Activated CD8-positive, alpha-beta memory T cell treated with anti-CD3 and anti-CD28 coated beads for 4 hours (primary cell): ENCODE data around the gene CHAF1A.
A peak's percentile ranks its signal among the peaks of the same experiment; 100 is the strongest.

Experiments
- DNase-seq, 2 donors: peaks; one replicate each; pipeline ENCODE4 v3.0.0-alpha.2; 2020; ENCODE audit warnings: low read depth in 2 of 2

Gene CHAF1A

DNA sequence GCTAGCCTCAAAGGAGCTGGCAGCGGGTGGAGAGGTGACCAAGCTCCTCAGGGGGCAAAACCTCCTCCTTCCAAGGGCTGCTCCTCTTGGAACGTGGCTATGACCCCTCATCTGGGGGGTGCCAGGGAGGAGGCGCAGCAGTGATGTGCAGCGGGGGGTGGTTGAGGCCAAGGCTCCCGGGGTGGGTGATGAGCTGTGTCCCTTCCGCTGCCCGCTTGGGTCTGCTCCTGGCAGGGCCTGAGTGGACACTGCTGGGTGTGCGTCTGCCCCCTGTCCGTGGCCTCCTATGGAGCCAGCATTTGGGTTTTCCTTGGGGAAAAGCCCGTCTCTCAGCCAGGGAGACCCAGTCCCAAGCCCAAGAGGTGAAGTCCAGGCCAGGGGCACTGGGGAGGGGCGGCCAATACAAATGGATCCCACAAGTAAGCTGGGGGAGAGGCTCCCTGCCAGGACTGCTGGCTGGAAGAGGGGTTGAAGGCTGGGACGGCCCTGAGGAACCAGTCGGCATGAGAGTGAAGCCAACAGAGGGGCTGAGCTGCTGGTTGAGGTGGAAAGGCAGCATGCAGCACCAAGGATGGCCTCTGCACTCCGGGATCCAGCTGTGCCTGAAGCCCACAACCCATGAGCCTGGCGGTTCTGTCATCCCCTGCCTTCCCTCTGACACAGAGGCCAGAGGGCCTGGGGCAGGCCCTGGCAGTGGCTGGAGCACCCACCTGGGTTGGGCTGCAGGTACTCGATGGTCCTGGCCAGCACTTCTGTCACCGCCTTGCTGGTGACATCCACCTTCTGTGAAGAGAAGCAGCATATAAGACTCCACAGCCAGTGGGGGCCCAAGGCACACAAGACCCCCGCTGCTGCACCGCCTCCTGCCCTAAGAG lies 36.4 kb upstream of the CHAF1A start:
- DNase-seq, result no peak

DNA sequence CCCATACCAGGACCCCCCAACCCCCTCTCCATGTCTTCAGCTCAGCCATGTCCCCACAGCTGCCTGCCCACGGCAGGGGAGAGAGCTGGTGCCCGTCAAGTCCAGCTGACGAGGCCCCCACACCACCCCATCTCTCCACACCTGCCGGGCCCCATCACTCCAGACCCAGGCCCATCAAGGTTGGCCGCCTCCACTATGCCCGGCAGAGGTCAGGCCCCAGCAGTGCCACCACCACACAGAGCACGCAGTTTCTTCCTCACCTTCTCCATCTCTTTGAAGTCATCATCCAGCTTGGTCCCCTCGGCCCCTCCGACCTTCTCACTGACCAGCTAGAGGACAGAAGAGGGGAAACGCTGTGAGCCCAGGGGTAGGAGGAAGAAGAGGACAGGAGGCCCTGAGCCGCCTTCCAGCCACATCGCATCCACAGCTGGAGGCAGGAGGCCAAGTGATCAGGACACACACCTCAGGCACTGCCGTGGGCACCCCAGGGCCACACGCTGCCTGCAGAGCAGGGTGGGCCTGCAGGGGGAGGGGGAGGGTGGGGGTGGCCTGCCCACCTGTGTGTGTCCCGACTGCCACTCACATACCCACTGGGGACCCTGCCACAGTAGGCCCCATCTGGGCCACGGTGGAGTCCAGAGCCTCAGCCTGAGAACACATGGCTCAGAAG lies 35.6 kb upstream of the CHAF1A start:
- DNase-seq, result no peak

DNA sequence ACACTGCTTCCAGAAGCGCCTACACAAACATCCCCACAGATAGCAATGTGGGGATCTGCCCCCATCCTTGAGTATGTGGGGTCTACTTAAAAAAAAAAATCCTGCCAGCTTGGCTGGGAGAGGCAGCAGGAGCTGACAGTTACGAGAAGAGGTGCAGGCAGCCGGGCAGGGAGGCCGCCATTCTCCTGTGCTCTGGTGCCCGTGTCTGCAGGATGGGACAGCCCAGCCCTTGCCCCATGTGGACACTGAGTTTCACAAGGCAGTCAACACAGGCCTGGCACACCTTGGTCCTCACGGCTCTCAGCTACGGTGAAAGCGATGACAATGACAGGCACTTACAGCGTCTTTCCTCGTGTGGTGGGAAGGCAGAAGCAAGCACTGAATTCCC lies 35.1 kb upstream of the CHAF1A start:
- no peak for DNase-seq

DNA sequence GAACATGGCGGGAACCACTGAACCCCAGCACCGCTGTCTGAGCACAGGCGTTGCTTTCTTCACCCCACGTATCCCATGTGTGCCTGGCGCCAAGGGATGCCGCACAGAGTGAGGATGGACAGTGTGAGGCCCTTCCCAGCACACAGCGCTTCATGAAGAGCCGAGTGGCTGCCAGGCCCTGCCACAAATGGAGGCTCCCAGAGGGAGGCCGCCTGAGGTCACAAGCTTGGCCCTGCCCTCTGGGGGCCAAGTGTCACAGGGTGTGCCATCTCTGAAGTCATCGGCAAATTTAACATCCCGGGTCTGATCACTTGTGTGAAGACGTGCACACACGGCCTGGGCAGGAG lies 34.7 kb upstream of the CHAF1A start:
- DNase-seq, result no peak

DNA sequence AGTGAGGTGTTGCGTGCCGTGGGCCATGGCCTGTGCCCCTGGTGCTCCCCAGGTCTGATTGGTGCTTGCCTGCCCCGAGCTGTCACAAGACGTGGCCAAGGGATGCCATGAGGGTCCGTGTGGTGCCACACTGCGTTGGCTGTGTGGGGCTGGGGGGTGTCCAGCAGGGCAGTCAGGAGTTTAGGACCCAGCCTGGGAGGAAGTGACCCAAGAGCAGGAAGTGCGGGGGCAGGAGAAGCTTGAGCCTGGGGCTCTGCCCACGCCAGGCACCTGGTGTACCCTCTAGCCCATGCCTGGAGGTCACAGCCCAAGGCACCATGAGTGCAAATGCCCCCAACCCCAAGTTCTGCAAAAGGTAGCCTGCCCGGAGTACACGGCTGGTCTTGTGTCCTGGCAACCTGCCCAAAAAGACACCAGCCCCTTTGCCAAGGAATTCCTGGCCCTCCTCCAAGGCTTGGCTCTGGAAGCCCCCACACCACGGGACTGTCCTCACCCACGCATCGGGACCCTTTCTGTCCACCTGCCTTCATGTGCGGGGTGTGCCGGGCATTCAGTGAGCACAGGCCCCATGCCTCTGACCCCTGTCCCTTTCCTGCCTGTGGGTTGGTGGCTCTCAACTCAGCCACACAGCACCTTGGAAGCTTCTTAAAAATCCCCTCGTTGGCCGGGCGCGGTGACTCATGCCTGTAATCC lies 34.2 kb upstream of the CHAF1A start:
- DNase-seq, result no peak

DNA sequence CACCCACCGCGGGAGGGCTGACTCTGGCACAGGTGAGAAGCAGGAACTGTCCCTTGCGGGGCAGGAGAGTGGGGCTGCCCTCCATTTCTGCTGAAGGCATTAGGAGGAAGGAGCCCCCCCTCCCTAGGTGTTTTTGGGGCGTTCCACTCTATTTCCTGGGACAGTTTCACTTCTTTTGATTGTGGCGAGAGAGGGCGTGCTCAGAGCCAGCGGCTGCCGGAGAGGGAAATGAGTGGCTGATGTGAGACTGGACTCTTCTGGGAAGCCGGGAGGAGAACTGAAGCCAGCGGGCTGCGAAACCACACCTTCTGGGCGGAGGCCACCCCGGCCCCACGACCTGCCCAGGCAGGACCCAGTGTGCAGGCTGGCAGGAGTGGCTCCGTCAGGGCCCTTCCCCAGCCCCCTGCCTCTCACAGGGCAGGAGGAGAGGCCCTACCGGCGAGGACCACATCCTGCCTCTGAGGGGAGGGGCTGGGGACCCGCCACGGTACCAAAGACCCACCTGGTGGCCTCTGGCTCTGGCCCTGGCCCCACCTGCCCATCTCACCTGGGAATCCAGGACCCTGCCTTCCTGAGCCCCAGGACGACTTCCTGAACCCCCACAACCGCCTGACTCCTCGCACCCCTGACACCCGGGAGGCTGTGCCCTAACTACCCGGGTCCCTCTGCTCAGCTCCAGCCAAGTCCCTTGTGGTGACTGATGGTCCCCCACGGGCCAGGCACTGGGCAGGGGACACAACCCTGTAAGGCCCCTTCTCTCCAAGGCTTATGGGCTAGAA lies 33.1 kb upstream of the CHAF1A start:
- DNase-seq, result peak; percentile 24 to 38

DNA sequence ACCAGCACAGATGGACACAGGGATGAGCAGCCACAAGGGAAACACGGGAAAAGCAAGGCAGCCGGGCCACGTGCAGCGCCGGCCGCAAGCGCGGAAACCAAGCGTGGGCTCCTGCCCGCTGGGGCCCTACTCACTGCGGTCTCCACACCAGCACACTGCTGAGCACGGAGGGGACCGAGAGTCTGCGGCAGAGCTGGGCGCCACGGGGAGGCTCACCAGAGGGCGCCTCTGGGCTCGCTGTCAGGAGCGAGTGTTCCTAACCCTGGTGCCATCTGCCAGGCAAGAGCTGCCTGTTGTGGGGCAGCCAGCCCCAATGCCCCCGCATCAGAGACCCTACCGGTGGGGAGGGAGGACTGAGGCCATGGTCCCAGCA lies 32.6 kb upstream of the CHAF1A start:
- peak; percentile 57 to 58 for DNase-seq

DNA sequence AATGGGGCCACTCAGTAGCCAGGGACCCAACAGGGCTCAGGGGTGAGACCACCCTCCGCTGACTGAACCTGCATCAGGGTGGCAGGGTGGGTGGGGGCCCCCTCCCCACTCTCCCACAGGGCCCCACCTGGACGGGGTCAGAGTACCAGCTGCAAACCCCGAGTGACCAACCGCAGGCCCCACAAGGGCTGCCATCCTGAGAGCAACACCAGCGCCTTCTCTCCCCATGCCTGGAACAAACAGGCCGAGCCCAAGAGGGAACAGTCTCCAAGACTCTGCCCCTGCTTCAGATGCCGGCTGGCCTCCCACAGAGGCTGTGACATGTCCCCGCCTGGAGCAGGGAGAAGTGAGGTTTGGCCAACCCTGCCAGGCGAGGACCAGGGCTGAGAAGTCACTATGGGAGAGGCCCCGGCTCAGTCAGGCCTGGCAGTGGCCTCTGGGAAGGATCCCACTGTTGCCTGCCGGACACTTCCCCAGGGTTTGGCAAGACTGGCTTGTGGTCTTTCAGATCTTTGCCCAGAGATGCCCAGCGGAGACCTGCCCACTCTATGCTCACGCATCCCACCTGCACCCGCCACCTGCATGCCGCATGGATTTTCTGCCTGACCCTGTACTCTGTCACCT lies 31.9 kb upstream of the CHAF1A start:
- DNase-seq, result no peak

DNA sequence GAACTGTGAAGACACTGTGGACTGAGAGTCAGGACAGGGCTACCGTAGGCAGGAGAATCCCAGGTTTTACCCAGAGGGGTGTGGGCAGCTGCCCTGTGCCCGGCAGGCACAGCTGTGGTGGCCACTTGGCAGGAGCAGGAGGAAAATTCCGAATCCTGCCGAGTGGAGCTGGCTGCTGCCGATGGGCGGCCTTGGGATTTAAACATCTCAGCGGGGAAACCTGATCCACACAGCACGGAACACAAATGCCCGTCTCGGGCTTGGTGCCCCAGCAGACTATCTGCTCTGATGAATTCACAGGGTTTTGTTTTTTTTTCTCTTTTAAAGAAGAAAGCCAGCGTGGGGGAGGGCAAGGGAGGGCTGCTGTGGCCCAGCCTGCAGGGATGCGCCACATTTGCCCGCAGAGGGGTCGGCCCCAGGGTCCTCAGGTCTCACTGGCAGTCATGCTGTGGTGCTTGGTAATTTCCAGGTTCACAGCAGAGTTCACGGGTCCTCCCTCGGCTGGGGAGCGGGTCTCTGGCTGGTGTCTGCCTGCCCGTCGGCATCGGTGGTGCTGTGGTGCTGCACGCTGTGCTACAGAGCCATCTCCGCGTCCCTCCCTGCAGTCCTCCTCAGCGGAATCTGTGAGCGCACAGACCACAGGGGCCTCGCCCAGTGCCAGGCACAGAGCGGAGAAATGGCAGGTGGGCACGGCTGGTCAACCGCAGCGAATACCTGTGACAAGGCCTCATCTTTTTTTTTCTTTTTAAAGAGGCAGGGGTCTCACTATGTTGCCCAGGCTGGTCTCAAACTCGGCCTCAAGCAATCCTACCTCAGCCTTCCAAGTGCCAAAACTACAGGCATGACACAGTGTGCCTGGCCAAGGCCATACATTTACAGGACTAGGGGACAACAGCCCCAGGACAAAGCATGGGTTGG lies 30.9 kb upstream of the CHAF1A start:
- no peak for DNase-seq

DNA sequence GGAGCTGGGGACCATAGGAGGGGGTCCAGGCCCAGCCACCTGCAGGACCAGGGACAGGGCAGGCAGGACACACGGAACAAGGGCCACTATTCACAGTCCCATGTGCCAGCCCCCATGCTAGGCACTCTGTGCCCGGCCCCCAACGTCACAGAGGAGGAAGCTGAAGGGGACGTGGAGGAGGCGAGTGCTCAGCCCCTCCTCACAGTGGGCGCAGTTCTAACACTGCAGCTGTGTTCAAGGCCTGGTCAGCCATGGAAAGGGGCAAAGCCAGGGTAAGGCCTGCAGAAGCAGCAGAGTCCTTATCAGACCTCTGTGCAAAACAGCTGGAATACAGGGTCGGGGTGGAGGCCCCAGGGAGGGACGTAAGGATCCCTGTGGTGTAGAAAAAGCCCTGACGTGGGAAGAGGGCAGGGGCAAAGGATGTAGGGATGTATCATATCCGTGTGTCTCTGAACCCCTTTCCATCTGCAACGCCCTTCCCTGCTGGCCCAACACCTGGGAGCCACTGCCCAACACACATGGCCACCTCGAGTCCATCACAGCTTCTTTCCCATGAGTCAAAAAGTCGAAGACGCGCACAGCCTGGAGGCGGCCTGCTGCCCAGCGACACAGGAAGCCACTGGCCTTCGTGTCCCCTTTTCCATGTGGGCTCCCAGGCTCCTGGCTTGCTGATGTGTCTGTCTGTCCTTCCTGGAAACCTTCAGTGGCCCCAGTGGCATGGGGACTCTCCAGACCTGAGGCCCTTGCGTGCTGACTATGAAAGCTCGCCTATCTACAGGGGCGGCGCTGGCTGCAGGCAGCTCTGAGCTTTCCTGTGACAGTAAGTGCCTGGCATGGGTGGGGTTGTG lies 30.1 kb upstream of the CHAF1A start:
- DNase-seq, result no peak

DNA sequence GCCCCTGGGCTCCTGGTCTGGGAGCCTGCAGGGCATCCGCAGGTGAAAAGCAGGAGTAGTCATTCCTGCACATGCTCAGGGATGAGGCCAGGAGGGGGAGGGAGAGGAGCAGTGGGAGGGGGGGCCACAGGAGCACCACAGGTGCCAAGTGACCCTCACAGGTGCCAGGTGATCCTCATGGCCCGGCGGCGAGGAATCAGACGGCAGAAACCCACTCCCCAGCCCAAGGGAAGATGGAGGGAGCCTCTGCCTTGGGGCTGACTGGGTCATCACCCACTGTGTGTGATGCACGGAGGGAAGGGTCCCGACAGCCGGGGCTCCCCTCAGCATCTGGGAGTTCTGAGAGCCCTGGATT lies 29.4 kb upstream of the CHAF1A start:
- no peak for DNase-seq

DNA sequence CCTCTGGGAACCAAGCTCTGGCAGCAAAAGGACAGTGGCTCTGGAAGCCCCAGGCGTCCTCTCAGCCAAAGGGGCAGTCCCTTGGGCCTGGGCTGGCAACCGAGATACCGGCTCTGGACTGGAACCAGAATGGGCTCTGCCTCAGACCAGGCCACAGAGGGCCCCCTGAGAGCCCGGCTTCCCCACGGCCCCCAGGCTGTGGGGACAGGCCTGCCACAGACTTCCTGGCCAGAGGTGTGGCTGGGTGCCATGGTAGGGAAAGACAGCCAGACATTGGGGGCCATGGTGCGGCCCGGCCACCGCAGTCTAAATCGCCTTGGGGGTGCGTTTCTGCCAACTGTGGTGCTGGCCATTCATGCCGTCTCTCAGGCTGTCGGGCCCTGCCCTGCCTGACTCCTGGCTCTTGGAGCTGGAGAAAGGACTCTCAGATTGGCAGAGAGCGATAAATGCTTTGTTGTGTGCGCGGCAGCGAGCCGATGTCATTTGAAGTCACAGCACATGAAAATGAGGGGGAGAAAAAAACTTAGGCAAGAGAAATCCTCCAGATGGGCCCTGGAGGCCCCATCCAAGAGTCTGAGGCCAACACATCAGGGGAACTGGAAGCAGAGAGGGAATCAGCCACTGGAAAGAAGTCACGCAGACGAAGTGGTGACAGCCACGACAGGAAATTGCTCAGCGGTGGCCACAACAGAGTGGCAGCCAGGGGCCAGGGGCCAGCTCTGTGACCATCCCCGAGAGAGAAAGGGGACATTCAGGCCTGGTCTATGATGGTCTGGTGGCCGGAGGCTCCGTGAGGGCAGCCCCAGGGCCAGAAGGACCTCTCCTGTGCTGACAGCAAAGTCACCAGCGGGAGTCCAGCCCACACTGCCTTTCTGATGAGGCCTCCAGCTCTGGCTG lies 28.6 kb upstream of the CHAF1A start:
- DNase-seq, result no peak

DNA sequence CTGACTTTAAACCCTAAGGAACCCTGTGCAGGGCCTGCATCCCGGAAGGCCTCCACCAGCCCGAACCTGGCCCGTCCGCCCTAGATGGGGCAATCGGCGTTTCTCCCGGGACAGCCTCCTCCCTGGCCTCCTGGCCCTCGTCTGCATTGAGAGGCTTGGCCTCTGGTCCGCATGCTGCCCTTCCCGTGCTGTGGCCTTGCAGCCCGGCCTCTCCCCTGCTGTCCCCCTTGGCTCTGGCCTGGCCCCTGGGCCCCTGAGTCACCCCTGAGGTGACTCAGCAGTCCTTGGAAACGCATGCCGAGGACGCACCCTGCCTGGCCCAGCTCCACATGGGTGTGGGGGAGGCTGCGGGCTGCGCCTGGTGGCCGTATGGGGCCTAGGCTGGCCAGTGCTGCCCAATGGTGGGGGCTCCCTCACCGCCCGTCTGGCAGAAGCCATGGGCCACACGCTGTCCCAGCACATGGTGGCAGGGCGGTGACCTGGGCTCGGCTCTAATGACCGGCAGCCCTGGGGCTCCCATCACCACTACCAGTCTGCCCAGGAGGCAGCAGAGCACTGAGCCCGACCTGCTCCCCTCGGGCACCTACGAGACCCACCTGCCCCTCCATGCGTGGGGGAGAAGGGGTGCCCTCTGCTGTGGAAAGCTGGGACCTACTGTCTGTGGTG lies 27.8 kb upstream of the CHAF1A start:
- DNase-seq, result no peak

DNA sequence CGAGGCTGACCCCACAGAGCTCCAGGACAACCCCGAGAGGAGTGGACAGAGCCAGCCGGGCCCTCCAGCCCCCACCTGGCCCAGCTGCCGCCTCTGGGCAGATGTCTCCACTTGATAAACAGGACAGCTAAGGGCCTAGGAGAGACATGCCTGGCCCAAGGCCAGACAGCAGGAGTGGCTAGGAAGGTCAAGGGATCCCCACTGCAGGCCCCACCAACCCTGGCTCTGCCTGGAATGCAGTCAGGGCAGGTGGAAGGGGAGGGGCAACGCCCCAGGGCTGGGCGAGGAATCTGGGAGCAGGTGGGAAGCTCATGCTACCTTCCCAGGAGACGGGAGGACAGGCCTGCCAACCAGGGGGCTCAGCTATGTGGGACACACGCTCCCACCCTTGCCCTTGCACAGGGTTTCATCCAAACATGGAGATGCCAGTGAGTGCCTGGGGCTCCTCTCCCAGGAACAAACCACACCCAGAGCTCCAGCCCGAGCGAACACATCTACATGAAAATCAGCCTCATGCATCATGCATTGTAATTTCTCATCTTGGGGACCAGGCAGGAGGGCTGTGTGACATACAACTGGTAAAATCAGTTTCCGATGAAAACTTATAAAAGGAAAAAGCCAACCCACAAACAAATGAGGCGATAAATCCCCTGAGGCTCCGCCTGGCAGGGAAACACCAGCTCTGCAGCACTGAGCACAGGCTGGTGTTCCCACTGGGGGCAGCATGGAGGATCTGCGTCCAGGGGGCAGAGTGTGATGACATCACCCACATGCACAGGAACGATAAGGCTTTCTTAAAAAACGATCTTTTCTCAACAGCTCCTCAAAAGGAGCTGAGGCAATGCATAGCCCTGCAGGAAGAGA lies 27.0 kb upstream of the CHAF1A start:
- no peak for DNase-seq

DNA sequence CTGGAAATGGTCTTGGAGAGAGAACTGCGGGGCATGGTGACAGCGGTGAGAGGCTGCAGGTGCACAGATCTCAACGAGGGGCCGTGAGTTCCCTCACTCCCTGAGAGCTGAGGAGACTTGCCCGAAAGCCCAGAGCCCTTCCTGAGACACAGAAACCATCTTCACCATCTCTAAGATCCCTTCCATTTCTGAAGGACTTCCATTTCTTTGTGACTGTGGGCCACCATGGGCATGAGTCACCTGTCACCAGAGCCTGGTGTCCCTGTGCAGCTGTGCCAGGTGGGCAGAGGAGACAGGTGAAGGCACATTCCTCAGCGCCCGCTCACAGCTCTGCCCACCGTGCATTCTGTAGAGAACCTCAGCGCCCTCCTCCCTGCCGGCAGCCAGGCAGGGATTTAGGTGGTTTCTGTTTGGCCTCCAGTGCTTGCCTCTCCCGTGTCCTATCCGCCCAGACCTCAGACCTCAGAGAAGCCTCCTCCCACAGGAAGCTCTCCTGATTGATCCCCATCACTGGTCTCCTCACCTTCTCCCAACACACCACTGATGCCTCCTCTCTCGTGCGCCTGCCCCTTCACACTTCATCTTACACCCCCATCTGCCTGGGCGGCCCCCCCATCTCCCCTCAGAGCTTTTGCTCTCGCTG lies 26.3 kb upstream of the CHAF1A start:
- DNase-seq, result no peak

DNA sequence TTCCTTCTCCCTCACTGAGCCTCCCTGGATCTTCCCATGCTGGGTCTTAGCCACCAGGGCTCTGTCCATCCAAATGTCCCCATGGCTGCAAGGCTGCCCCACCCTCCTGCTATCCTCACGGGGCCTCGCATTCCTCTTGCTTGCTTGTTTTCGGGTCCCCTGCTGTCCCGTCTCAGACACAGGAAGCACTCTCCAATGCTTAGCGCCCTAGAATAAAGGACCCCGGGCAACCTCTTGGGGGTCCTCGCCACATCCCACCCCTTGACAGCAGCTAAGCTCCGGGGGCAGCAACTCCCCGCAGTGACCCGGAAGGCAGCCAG lies 25.8 kb upstream of the CHAF1A start:
- no peak for DNase-seq
